ENCODE results near the gene CTNNA2.

CTNNA2 gene

GRCh38 chr2:79862756-79863155 lies 349.9 kb downstream of the CTNNA2 start:
- DNase-seq = no peak

- no peak for DNase-seq
These were observed 359.8 kb downstream of the CTNNA2 start for GRCh38 chr2:79872656-79873055.

- DNase-seq = no peak
These were observed 361.2 kb downstream of the CTNNA2 start for GRCh38 chr2:79874015-79874414.

- DNase-seq = peak; percentile 37
These were observed 363.6 kb downstream of the CTNNA2 start for GRCh38 chr2:79876430-79876829.

- no peak for DNase-seq
These were observed 369.7 kb downstream of the CTNNA2 start for GRCh38 chr2:79882548-79882947.

GRCh38 chr2:79887747-79888374 lies 375.0 kb downstream of the CTNNA2 start:
- peak; percentile 75 for DNase-seq

GRCh38 chr2:79892123-79892522 lies 379.3 kb downstream of the CTNNA2 start:
- no peak for DNase-seq

- no peak for DNase-seq
These were observed 386.3 kb downstream of the CTNNA2 start for GRCh38 chr2:79899196-79899595.

- DNase-seq = no peak
These were observed 388.3 kb downstream of the CTNNA2 start for GRCh38 chr2:79901161-79901560.

GRCh38 chr2:79903222-79904000 lies 390.6 kb downstream of the CTNNA2 start:
- DNase-seq = no peak

- DNase-seq = no peak
These were observed 393.5 kb downstream of the CTNNA2 start for GRCh38 chr2:79906139-79906890.

GRCh38 chr2:79909521-79909920 lies 396.7 kb downstream of the CTNNA2 start:
- DNase-seq = no peak

- no peak for DNase-seq
These were observed 397.8 kb downstream of the CTNNA2 start for GRCh38 chr2:79910643-79911042.

GRCh38 chr2:79915455-79915854 lies 402.6 kb downstream of the CTNNA2 start:
- no peak for DNase-seq

GRCh38 chr2:79916285-79916684 lies 403.4 kb downstream of the CTNNA2 start:
- no peak for DNase-seq

- DNase-seq = no peak
These were observed 407.7 kb downstream of the CTNNA2 start for GRCh38 chr2:79920512-79921076.

GRCh38 chr2:79929624-79930023 lies 416.8 kb downstream of the CTNNA2 start:
- DNase-seq = no peak

- DNase-seq = no peak
These were observed 422.3 kb downstream of the CTNNA2 start for GRCh38 chr2:79935046-79935732.

- DNase-seq = peak; percentile 77
These were observed 423.2 kb downstream of the CTNNA2 start for GRCh38 chr2:79935771-79936657.

GRCh38 chr2:79936715-79937114 lies 423.9 kb downstream of the CTNNA2 start:
- DNase-seq = no peak

GRCh38 chr2:79938648-79939047 lies 425.8 kb downstream of the CTNNA2 start:
- DNase-seq = no peak

GRCh38 chr2:79940364-79940763 lies 427.5 kb downstream of the CTNNA2 start:
- no peak for DNase-seq
